Hematopoietic multipotent progenitor cell treated with erythropoietin and hydrocortisone succinate and interleukin-3 and kit ligand, for 17 days (in vitro differentiated cells): ENCODE results near the gene C10orf62.
"Not testable (repeated sequence)": the region's sequence is repeated elsewhere in the genome, so short reads cannot be mapped to it uniquely, and the experiment has no call there.

Experiments used
- DNase-seq: peaks from one replicate; pipeline ENCODE4 v3.0.0-alpha.2; 2015; ENCODE audit warnings: low spot score

C10orf62 gene

GRCh38 chr10:97566336-97566996 lies 23.1 kb upstream of the C10orf62 start:
- DNase-seq = no peak

GRCh38 chr10:97567891-97568290 lies 21.6 kb upstream of the C10orf62 start:
- DNase-seq = no peak

GRCh38 chr10:97570146-97570788 lies 19.3 kb upstream of the C10orf62 start:
- DNase-seq = no peak

GRCh38 chr10:97570789-97571471 lies 18.6 kb upstream of the C10orf62 start:
- no peak for DNase-seq

GRCh38 chr10:97571622-97572021 lies 17.9 kb upstream of the C10orf62 start:
- no peak for DNase-seq

- peak; percentile 86 for DNase-seq
Measured at GRCh38 chr10:97572214-97572989, 17.1 kb upstream of the C10orf62 start, which contains the start of gene ANKRD2. ANKRD2 (plus strand) TSS chr10:97572779; CDS start chr10:97572789, 10 bp downstream.

GRCh38 chr10:97573021-97573420 lies 16.5 kb upstream of the C10orf62 start:
- no peak for DNase-seq

GRCh38 chr10:97573672-97574071 lies 15.8 kb upstream of the C10orf62 start:
- no peak for DNase-seq

- peak; percentile 74 for DNase-seq
Measured at GRCh38 chr10:97574374-97575126, 15.0 kb upstream of the C10orf62 start.

- no peak for DNase-seq
Measured at GRCh38 chr10:97575127-97575668, 14.3 kb upstream of the C10orf62 start.

- DNase-seq = not testable (repeated sequence)
Measured at GRCh38 chr10:97576487-97576886, 13.0 kb upstream of the C10orf62 start.

- DNase-seq = no peak
Measured at GRCh38 chr10:97577701-97578100, 11.8 kb upstream of the C10orf62 start.

- no peak for DNase-seq
Measured at GRCh38 chr10:97578171-97578844, 11.2 kb upstream of the C10orf62 start.

- no peak for DNase-seq
Measured at GRCh38 chr10:97580421-97581367, 8.8 kb upstream of the C10orf62 start.

GRCh38 chr10:97582169-97582568 lies 7.4 kb upstream of the C10orf62 start:
- no peak for DNase-seq

GRCh38 chr10:97583476-97583875 lies 6.0 kb upstream of the C10orf62 start:
- DNase-seq = no peak

GRCh38 chr10:97584060-97584797 lies 5.3 kb upstream of the C10orf62 start, which contains the start of gene HOGA1:
HOGA1 (plus strand) TSS chr10:97584389; CDS start chr10:97584704, 315 bp downstream.
- DNase-seq = no peak

- DNase-seq = no peak
Measured at GRCh38 chr10:97584798-97585438, 4.6 kb upstream of the C10orf62 start.
